GDM1 (cell line): ENCODE results near the gene SEPHS2.
"Not testable (repeated sequence)": the region's sequence is repeated elsewhere in the genome, so short reads cannot be mapped to it uniquely, and the experiment has no call there.

Source experiments
- DNase-seq: peaks from one replicate; lab custom pipeline; 2025; lab: John Stamatoyannopoulos, UW

Gene SEPHS2, protein sequence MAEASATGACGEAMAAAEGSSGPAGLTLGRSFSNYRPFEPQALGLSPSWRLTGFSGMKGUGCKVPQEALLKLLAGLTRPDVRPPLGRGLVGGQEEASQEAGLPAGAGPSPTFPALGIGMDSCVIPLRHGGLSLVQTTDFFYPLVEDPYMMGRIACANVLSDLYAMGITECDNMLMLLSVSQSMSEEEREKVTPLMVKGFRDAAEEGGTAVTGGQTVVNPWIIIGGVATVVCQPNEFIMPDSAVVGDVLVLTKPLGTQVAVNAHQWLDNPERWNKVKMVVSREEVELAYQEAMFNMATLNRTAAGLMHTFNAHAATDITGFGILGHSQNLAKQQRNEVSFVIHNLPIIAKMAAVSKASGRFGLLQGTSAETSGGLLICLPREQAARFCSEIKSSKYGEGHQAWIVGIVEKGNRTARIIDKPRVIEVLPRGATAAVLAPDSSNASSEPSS

DNA sequence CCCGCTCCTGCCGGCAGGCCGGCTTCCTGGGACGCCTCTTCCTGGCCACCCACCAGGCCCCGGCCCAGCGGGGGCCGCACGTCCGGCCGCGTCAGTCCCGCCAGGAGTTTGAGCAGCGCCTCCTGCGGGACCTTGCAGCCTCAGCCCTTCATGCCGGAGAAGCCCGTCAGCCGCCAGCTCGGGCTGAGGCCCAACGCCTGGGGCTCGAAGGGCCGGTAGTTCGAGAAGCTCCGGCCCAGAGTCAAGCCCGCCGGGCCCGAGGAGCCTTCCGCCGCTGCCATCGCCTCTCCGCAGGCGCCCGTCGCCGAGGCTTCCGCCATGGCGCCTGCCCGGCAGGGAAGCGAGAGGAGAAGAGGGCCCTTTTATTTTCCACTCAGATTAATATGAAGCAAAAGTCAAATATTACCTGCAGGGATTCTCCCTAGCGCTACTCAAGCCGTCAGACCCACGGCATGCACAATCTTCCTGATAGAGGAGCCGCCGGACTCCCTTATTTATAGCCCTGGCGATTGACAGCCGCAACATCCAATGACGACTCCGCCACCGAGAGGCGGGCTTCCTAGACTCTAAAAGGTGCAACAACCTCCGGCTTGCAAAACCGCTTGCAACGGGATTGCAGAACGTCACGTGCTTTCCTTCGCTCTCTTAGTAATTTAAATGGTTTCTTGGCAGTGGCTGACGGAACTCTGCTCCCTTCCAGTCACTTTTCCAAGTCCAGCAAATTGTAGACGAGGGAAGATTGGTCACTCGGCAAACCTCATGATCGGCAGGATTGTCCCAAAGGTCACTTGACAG, at the start of gene SEPHS2:
Gene SEPHS2 (minus strand): TSS at position 467 of the 795 bp plus-strand sequence. CDS start 147 bp downstream, at position 320.
- peak; percentile 94 for DNase-seq

DNA sequence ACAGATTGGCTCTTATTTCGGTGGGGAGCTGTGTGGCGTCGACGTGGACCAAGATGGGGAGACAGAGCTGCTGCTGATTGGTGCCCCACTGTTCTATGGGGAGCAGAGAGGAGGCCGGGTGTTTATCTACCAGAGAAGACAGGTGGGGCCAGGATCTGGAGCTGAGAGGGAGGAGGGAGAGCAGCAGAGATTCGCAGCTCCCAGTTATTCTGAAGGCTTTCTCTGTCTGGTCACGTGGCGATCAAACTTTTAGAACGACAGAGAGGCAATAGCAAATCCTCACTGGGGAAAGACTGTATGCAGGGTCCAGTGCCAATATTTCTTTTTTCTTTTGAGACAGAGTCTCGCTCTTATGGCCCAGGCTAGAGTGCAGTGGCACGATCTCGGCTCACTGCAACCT, 49.0 kb upstream of the SEPHS2 start:
- no peak for DNase-seq

DNA sequence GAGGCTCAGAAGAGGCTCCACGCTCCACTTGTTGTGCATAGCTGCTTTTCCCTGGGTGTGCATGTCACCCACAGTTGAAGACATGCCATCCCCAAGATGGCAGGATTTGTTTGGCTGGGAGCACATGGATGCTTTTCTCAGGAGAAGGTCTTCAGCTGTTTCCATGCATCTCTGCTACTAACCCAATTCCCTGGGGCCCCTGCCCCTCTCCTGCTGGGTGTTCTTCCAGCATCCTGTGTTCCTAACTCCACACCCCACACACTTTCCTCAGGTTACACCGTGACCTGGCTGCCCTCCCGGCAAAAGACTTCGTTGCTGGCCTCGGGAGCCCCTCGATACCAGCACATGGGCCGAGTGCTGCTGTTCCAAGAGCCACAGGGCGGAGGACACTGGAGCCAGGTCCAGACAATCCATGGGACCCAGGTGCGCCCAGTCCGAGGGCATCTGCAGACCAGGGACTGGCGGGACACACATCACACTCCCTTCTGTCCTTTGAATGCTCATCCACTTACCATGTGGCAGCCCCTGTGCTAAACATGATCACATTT, 48.3 kb upstream of the SEPHS2 start:
- DNase-seq = no peak

DNA sequence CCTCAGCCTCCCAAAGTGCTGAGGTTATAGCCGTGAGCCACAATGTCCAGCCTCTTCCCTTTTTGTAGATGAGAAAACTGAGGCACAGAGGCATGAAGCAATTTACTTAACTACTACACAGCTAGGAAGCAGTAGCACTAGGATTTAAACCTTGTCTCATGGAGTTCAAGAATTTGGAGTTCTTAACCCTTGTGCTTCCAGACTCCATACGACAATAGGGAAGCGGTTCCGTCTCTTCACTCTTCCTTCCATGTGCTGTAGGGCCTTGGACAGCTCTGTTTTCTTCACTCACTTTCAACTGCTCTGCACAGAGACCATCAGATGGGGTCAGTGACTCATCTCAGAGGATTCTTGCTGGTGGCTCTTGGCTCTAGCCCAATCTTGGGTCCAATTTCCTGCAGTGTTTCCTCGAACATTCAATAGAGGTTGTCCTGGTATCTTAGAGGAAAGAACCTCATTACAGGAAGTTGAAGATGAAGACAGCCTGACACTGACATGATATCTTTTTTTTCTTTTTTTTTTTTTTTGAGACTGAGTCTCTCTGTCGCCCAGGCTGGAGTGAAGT, 46.2 kb upstream of the SEPHS2 start:
- peak; percentile 72 for DNase-seq

DNA sequence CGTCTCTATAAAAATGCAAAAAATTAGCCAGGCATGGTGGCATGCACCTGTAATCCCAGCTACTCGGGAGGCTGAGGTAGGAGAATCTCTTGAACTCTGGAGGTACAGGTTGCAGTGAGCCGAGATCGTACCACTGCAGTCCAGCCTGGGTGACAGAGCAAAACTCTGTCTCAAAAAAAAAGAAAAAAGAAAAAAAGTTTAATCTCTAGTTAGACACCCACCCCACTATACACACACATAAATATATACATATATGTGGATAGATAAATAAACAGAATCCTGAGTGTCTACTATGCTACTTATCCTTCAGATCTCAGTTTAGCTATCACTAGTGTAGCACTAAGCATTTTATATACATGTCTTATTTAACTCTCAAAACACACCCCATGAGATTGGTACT, 45.6 kb upstream of the SEPHS2 start:
- DNase-seq = no peak

DNA sequence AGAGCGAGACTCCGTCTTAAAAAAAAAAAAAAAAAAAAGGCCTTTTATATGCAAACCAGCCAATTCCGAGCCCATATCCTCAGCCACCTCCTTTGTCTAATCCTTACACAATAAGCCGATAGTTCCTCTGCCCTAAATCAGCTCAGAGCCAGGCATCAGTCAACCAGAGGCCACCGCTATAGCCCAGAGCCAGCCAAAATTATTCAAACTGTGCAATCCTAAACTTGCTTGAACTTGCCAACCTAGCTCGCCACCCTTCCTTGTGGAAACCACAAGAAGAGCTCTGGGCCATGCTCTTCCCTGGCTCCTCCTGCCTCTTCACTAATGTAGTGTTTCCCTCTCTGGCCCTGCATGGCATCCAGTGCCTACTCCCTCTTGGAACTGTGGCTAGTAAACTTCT, 44.5 kb upstream of the SEPHS2 start:
- DNase-seq = peak; percentile 47

DNA sequence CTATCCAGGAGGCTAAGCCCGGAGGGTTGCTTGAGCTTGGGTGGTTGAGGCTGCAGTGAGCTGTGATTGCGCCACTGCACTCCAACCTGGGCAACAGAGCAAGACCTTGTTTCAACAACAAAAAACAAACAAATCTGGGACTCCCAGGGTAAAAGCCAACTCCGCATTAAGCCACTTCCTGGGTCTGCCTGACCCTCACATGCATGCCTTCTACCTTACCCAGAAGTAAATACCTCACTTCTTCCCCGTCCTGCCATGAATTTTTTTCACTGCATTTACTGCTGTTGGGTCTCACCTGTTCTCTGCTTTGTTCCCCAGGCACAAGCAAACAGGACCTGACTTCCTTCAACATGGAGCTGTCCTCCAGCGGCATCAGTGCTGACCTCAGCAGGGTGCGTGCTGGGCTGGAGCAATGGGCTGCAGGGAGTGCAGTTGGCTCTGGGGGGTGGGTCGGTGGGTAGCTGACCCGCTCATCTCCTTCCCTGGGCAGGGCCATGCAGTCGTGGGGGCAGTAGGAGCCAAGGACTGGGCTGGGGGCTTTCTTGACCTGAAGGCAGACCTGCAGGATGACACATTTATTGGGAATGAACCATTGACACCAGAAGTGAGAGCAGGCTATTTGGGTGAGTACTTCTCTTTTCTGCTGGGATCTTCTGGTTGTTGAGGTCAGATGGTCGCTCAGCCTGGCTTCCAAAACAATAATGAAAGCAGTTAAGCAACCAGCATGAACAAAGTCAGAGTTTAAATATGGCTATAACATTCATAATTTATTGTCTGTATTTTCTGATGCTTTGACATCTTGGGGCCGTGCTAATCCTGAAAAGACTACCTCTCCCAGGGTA, 43.3 kb upstream of the SEPHS2 start:
- no peak for DNase-seq

DNA sequence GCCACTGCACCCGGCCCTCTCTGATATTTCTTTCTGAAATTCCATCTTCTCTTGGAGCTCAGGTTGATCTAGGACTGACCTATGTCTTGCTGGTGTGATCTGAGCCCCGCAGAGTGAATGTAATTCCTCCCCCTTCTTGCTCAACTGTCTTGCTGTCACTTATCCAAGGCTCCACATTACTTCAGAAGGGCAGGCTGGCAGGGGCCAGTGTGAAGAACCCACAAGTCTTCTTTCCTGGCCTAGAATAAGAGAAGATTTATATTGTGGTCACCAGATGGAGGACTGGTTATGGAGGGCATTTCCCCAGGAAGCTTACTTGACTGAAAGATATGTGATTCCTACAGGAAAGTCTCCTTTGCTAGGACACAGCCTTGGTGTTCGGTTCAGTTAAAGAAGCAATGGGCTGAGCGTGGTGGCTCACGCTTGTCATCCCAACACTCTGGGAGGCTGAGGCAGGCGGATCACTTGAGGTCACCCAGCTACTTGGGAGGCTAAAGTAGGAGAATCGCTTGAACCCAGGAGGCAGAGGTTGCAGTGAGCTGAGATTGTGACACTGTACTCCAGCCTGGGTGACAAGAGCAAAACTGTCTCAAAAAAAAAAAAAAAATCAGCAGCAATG, 40.3 kb upstream of the SEPHS2 start:
- no peak for DNase-seq

DNA sequence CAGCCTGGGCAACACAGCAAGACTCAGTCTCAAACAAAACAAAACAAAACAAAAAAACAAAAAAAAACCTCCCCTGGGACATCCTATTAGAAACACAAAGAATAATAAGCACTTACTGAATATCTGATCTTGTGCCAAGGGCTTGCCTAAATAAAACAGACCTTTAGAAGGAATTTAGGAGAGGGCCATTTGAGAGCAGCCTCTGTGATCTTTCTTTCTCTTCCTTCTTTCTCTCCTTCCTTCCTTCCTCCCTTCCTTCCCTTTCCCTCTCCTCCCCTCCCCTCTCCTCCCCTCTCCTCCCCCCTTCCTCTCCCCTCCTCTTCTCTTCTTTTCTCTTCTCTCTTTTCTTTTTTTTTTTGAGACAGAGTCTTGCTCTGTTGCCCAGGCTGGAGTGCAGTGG, 39.2 kb upstream of the SEPHS2 start:
- no peak for DNase-seq

DNA sequence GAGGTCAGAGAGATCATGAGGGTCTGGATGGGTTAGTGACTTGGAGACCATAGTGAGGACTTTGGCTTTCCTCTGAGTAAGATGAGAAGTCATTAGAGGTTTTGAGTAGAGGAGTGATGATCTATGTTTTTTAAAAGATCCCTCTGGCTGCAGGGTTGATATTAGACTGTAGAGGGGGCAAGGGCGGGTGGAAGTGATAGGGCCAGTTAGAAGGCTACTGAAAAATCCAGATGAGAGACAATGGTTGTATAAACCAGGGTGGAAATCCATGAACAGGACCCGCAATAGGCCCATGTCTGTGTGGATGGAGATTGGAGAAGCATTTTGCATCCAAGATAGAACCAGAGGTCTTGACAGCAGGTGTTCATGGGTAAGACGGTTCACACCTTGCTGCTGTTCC, 36.7 kb upstream of the SEPHS2 start:
- DNase-seq = no peak

DNA sequence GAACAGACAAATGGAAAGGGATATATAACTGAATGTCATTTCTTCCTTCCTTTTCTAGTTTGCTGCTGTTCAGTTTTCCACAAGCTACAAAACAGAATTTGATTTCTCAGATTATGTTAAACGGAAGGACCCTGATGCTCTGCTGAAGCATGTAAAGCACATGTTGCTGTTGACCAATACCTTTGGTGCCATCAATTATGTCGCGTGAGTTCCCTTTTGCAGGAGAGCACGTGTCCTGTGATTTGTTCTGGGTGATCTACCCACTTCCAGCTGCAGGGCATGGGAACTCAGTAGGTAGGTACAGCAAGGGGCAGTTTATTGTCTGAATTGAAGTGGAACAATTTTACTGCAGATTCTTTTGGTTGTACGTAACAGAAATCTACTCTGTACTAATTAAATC, 35.7 kb upstream of the SEPHS2 start:
- no peak for DNase-seq

DNA sequence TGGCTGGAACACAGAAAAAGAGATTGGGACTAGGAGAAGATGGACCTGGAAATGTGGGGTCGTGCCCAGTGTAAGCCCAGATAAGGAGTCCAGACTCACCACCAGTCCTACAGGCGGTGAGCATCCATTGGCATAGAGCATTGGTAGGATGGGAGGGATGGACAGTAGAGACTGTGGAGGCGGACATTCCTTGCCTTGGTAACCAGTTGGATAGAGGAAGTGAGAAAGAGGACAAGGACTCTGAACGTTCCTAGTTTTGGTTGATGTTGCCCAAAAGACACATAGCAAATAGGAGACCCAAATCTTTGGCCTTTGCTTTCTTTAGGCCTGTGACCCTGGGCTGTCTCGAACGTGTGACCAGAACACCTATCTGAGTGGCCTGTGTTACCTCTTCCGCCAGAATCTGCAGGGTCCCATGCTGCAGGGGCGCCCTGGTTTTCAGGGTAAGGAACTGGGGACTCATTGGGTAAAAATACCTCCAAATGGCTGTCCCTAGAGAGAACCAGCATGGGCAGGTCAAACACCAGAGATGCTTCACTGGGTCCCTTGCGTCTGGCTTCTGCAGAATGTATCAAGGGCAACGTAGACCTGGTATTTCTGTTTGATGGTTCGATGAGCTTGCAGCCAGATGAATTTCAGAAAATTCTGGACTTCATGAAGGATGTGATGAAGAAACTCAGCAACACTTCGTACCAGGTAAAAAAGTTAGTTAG, 33.2 kb upstream of the SEPHS2 start:
- DNase-seq = no peak

DNA sequence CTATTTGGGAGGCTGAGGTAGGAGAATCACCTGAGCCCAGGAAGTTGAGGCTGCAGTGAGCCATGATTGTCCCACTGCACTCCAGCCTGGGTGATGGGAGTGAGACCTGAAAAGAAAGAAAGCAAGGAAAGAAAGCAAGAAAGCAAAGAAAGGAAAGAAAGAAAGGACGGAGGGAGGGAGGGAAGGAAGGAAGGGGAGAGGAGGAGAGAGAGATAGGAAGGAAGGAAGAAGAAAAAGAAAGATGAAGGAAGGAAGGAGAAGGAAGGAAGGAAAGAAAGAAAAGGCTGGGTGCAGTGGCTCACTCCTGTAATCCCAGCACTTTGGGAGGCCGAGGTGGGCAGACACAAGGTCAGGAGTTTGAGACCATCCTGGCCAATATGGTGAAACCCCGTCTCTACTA, 32.1 kb upstream of the SEPHS2 start:
- not testable (repeated sequence) for DNase-seq

DNA sequence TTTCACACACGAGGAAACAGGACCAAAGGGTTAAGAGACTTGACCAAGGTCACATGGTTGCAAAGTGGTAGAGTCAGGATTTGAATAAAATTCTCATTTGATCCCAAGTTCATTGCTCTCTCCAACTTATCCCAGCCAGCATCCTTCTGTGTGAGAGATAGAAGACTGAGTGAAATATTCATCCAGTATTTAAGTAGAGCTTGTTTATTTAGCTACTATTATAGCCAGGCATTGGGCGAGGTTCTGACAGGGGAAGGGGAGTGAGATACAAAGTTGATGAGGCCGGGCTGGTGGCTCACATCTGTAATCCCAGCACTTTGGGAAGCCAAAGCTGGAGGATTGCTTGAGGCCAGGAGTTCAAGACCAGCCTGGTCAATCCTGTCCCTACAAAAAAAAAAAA, 31.3 kb upstream of the SEPHS2 start:
- no peak for DNase-seq

DNA sequence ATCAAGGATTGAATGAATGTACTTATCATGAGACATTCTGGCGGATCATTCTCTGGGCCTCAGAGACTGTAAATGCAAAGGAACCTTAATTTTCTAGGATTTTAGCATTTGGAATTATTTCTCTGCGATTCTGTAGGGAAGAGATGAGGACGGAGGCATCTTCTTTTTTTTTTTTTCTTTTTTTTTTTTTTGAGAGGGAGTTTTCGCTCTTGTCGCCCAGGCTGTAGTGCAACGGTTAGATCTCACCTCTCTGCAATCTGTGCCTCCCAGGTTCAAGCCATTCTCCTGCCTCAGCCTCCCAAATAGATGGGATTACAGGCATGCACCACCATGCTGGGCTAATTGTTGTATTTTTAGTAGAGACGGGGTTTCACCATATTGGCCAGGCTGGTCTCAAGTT, 29.0 kb upstream of the SEPHS2 start:
- DNase-seq = no peak

DNA sequence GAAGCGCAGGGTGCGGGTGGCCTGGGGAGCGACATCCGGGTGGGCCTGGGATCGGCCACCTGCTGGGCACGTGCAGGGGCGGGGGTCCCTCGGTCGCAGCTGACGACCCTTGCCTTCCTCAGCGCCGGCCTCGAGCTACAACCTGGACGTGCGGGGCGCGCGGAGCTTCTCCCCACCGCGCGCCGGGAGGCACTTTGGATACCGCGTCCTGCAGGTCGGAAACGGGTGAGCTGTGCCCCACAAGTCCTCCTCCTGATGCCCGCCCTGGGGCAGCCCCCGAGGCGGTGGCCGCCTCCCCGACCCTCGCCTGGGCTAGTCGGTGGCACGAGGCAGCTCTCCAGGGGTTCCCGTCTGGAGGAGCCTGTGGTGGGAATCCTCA, 28.4 kb upstream of the SEPHS2 start:
- no peak for DNase-seq

DNA sequence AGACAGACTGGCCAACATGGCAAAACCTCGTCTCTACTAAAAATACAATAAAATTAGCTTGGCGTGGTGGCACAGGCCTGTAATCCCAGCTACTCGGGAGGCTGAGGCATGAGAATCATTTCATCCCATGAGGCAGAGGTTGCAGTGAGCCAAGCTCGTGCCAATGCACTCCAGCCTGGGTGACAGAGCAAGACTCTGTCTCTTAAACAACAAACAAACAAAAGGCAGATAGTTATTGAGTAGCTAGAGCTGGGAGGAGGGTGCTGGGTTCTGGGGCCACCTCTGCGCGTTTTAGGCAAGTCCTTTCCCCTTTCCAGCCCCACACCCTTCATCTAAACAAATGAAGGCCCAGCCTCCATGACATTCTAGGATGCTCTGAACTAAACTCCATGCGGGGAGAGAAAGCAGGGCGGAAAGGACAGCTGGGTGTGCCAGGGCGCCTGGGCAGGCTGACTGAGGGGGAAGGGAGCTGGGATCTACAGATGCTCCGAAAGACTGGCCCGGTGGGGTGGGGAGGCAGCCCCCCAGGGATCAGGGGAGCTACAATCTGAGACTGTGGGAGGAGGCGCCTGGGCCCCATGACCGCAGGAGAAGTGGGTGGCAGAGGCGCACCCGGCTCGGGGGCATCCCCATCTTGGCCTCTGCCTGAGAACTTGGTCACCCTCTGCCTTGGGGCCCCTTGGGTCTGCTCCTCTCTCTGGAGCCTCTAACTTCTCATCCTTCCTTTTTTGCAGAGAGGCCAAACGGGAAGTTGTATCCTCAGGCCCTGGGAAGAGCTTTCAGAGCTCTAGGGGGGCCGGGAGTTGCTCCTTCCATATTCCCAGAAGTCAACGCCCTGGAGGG, 27.8 kb upstream of the SEPHS2 start:
- peak; percentile 21 for DNase-seq

DNA sequence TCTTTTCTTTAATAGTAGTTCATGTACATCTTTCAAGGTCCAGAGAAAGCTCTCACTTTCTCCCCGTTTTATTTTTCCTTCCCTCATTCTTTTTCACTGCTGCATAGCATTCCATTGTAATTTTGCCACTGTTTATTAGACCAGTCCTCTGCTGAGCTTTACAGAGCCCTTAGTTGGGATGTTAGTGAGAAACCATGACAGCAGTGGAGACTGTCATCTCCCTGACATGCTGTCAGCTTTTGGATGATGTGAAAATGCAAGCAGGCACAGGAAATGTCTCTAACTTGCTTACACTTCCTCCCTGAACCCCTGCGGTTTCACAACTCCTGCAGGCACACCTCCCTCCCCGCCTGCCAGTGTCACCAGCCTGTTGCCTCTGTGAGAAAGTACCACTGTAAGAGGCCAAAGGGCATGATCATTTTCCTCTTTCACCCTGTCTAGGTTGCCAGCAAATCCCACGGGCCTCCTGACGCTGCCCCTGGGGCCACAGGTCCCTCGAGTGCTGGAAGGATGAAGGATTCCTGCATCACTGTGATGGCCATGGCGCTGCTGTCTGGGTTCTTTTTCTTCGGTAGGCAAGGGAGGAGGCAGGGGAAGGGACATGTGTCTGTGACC, 26.8 kb upstream of the SEPHS2 start, which contains the start of gene ITGAL:
Gene ITGAL (plus strand): TSS at position 415 of the 615 bp plus-strand sequence. CDS start 96 bp downstream, at position 511.
- peak; percentile 80 for DNase-seq

DNA sequence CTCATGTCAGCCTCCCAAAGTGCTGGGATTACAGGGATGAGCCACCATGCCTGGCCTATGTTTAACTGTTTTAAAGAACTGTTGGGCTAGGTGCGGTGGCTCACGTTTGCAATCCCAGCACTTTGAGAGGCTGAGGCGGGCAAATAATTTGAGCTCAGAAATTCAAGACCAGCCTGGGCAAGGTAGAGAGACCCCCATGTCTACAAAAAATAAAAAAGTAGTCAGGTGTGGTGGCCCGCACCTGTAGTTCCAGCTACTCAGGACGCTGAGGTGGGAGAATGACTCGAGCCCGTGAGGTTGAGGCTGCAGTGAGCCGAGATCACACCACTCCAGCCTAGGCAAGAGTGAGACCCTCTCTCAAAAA, 24.9 kb upstream of the SEPHS2 start:
- no peak for DNase-seq
